Endothelial cell of umbilical vein (primary cell): Measurements from ENCODE around the gene CDH3. TPM values are rescaled to one million over a fixed set of nuclear protein-coding genes. Genes with fewer than 3 reads are reported as not detected.

Source experiments
- BruUV-seq: library from RNA; stranded (reverse); fragments of 400-500 nt; replicated peaks from 2 replicates; lab custom pipeline; 2021; lab: Mats Ljungman, UMichigan
- CTCF ChIA-PET: fragments of 300-600, 350-600 bp; sonication (Branson Sonifier 250); formaldehyde crosslinking; loops from one replicate; lab custom pipeline; 2021; ENCODE audit warnings: antibody characterized with exemption, inconsistent platforms; lab: Charles Lee
- POLR2A ChIA-PET: fragments of 300-600, 350-600 bp; sonication (Branson Sonifier 250); formaldehyde crosslinking; loops from one replicate; lab custom pipeline; 2021; ENCODE audit warnings: antibody characterized with exemption, inconsistent platforms; lab: Charles Lee
- DNase-seq: peaks from one replicate; pipeline ENCODE4 v3.0.0-alpha.2; 2011; ENCODE audit warnings: low read depth, low spot score
- FAIRE-seq: peaks from 2 replicates; lab custom pipeline; 2011; peaks lifted over from hg19 to GRCh38; lab: Jason Lieb, UNC
- H2AFZ ChIP-seq: 2 replicates; pipeline ENCODE4 v1.6.0; 2012; ENCODE audit warnings: low read depth, low read length, control low read depth, inconsistent platforms
- H3K27ac ChIP-seq: 2 replicates; pipeline ENCODE4 v1.5.1; 2011; ENCODE audit warnings: low read depth, mild to moderate bottlenecking, control low read depth, low read length, moderate library complexity; ENCODE audit not compliant: insufficient read depth
- H3K27me3 ChIP-seq, 2 experiments: 2 replicates each; pipeline versions ENCODE4 v1.6.0 to v1.6.1; 2011; ENCODE audit warnings: low read length in 2 of 2, mixed read lengths in 1 of 2; ENCODE audit not compliant: control insufficient read depth in 2 of 2, insufficient read depth in 2 of 2
- H3K36me3 ChIP-seq, 2 experiments: 2 replicates in 1 of 2; 3 replicates in 1 of 2; pipeline ENCODE4 v1.5.1; 2011; ENCODE audit warnings: low read length in 2 of 2, mild to moderate bottlenecking in 1 of 2, moderate library complexity in 1 of 2; ENCODE audit not compliant: control insufficient read depth in 2 of 2, insufficient read depth in 2 of 2; ENCODE audit errors: extremely low read depth in 1 of 2
- H3K4me1 ChIP-seq: 3 replicates; pipeline ENCODE4 v1.5.1; 2011; ENCODE audit warnings: mild to moderate bottlenecking, low read length; ENCODE audit not compliant: control insufficient read depth, insufficient read depth; ENCODE audit errors: extremely low read depth
- H3K4me2 ChIP-seq: 2 replicates; pipeline ENCODE4 v1.6.1; 2011; ENCODE audit warnings: low read length, control low read depth, mixed read lengths; ENCODE audit not compliant: insufficient read depth
- H3K4me3 ChIP-seq, 3 experiments: fragments of 200-600 bp in 1 of 3; sonication (generic), shearing (Covaris generic) in 1 of 3; replicated peaks in 1 of 3; 2 replicates each; pipeline ENCODE4 v1.5.1; 2011 to 2016; ENCODE audit warnings: control low read depth in 3 of 3, low read length in 3 of 3, mild to moderate bottlenecking in 2 of 3, inconsistent platforms in 1 of 3, low read depth in 1 of 3, moderate library complexity in 1 of 3; ENCODE audit not compliant: insufficient read depth in 1 of 3
- H3K79me2 ChIP-seq: 2 replicates; pipeline ENCODE4 v1.6.0; 2012; ENCODE audit warnings: low read length, inconsistent platforms; ENCODE audit not compliant: control insufficient read depth, insufficient read depth
- H3K9ac ChIP-seq: replicated peaks from 2 replicates; pipeline ENCODE3; 2011; ENCODE audit warnings: low read length, control low read depth; ENCODE audit not compliant: insufficient read depth; ENCODE audit errors: extremely low read depth
- H3K9me1 ChIP-seq: replicated peaks from 3 replicates; pipeline ENCODE4 v1.6.0; 2011; ENCODE audit warnings: mild to moderate bottlenecking, low read length; ENCODE audit not compliant: control insufficient read depth, insufficient read depth; ENCODE audit errors: extremely low read depth
- H3K9me3 ChIP-seq: replicated peaks from 2 replicates; pipeline ENCODE4 v1.5.1; 2012; ENCODE audit warnings: low read length, inconsistent platforms; ENCODE audit not compliant: control insufficient read depth, insufficient read depth
- H4K20me1 ChIP-seq: replicated peaks from 2 replicates; pipeline ENCODE3; 2011; ENCODE audit warnings: mild to moderate bottlenecking, low read length; ENCODE audit not compliant: control insufficient read depth, insufficient read depth; ENCODE audit errors: extremely low read depth
- EZH2 ChIP-seq: IDR thresholded peaks from 2 replicates; pipeline ENCODE4 v1.6.1; 2012; ENCODE audit warnings: borderline replicate concordance, low read depth, mild to moderate bottlenecking, moderate library complexity, low read length, inconsistent platforms; ENCODE audit not compliant: severe bottlenecking
- FOS ChIP-seq: IDR thresholded peaks from 2 replicates; pipeline ENCODE4 v1.6.1; 2011; ENCODE audit warnings: mild to moderate bottlenecking, low read length, moderate library complexity, borderline replicate concordance; ENCODE audit not compliant: insufficient read depth
- GATA2 ChIP-seq: IDR thresholded peaks from 2 replicates; pipeline ENCODE4 v1.7.0; 2011; ENCODE audit warnings: low read depth, mild to moderate bottlenecking, moderate library complexity, mixed read lengths, low read length; ENCODE audit not compliant: insufficient read length, insufficient read depth
- JUN ChIP-seq: IDR thresholded peaks from 2 replicates; pipeline ENCODE4 v1.6.1; 2011; ENCODE audit warnings: borderline replicate concordance, low read depth; ENCODE audit not compliant: insufficient read length, insufficient read depth
- MAX ChIP-seq: IDR thresholded peaks from 2 replicates; pipeline ENCODE4 v1.6.1; 2011; ENCODE audit not compliant: insufficient read depth, insufficient read length
- MYC ChIP-seq: IDR thresholded peaks from one replicate; pipeline ENCODE4 v1.6.1; 2011; ENCODE audit warnings: mild to moderate bottlenecking, low read depth, low read length
- POLR2A ChIP-seq: IDR thresholded peaks from 2 replicates; pipeline ENCODE4 v1.6.1; 2012; ENCODE audit warnings: low read depth, mild to moderate bottlenecking, control low read depth, low read length
- POLR2AphosphoS5 ChIP-seq: IDR thresholded peaks from 2 replicates; pipeline ENCODE4 v1.6.1; 2012; ENCODE audit warnings: low read depth, mild to moderate bottlenecking, control low read depth, low read length, moderate library complexity; ENCODE audit not compliant: insufficient read depth
- dilution Hi-C: fragments of 300-500 bp; cut with MboI; formaldehyde crosslinking; loops from one replicate; pipeline ENCODE4 v1.15.0; 2019; ENCODE audit warnings: low sequenced_read_pairs; ENCODE audit not compliant: extremely low pct_ligation_motif_present
- intact Hi-C: fragments of 100-400 bp; cut with micrococcal nuclease; formaldehyde crosslinking; loops from one replicate; pipeline ENCODE4 v1.10.0; 2022
- polyA plus RNA-seq, 4 experiments: library from polyadenylated mRNA; depleted of rRNA in 3 of 4; stranded (reverse) in 3 of 4; unstranded in 1 of 4; fragments of >200 nt; gene quantifications; 2 replicates each; pipeline versions ENCODE4 v1.2.1 to v1.2.3, GENCODE V29; 2011 to 2012; ENCODE audit warnings: missing spikeins in 1 of 4
- total RNA-seq: library from RNA; stranded (reverse); gene quantifications from 2 replicates; pipeline ENCODE4 v1.2.3, GENCODE V29; 2021
- TF ChIP-seq, protein P1 (sequence below), 2 donors: IDR thresholded peaks; 1 replicate in 1 of 2; 2 replicates in 1 of 2; pipeline ENCODE4 v1.5.1; 2011; ENCODE audit warnings: low read length in 2 of 2, mild to moderate bottlenecking in 2 of 2, moderate library complexity in 2 of 2, control low read depth in 1 of 2, inconsistent platforms in 1 of 2, low read depth in 1 of 2; ENCODE audit not compliant: insufficient read depth in 1 of 2; ENCODE audit errors: extremely low read depth in 1 of 2

CDH3 gene
- total and polyA plus RNA-seq, 2 donors (not counting 3 experiments of a cell fraction or from before 2014, with no cell fraction given): 0.03 TPM; not detected in 1

DNA sequence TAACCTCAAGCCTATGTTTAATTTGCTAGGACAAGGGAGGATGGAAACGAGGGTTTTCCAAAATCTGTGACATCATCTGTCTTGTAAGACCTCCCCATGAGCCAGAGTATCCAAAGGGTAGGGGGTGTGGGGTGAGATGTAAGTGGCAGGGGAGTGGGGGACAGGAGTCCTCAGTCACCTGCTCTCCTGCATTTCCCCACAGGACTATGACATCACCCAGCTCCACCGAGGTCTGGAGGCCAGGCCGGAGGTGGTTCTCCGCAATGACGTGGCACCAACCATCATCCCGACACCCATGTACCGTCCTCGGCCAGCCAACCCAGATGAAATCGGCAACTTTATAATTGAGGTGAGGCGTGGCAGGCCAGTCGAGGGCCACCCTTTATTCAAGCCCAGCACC, 50.5 kb downstream of the CDH3 start:
- FAIRE-seq (no peak), DNase-seq (no peak)
- Histone ChIP-seq H2AFZ (no peak overlapping the region), H3K4me3 (no peak overlapping the region), H4K20me1 (no peaks in the 10 kb centered on the region), H3K4me1 (peaks cover 3% of the 10 kb centered on the region), H3K9ac (no peak overlapping the region), H3K79me2 (no peaks in the 10 kb centered on the region), H3K9me1 (no peaks in the 10 kb centered on the region), H3K9me3 (no peaks in the 10 kb centered on the region), H3K36me3 (no peaks in the 10 kb centered on the region), H3K27me3 (no peaks in the 10 kb centered on the region), H3K27ac (no peak overlapping the region), H3K4me2 (no peak overlapping the region)
- TF ChIP-seq JUN (no peak), MYC (no peak), MAX (no peak), FOS (no peak), POLR2AphosphoS5 (no peak), EZH2 (no peak), GATA2 (no peak), POLR2A (no peak)
- TF ChIP-seq, protein P1, sequence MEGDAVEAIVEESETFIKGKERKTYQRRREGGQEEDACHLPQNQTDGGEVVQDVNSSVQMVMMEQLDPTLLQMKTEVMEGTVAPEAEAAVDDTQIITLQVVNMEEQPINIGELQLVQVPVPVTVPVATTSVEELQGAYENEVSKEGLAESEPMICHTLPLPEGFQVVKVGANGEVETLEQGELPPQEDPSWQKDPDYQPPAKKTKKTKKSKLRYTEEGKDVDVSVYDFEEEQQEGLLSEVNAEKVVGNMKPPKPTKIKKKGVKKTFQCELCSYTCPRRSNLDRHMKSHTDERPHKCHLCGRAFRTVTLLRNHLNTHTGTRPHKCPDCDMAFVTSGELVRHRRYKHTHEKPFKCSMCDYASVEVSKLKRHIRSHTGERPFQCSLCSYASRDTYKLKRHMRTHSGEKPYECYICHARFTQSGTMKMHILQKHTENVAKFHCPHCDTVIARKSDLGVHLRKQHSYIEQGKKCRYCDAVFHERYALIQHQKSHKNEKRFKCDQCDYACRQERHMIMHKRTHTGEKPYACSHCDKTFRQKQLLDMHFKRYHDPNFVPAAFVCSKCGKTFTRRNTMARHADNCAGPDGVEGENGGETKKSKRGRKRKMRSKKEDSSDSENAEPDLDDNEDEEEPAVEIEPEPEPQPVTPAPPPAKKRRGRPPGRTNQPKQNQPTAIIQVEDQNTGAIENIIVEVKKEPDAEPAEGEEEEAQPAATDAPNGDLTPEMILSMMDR (IDR thresholded peaks at IDR 0.05; ENCODE audit: extremely low read depth in 1 of 2, insufficient read depth in 1 of 2, low read depth in 1 of 2, low read length in 2 of 2): no peak
- dilution Hi-C loops (no loop called here), intact Hi-C loops (no loop called here)
- POLR2A ChIA-PET: no interaction called here
- BruUV-seq: no TSS peak
- CTCF ChIA-PET: interaction anchor here (1.0 kb wide), 1 partner anchor 27 kb away, joined by 3 read pairs; no protein-coding TSS in a partner anchor
